GM12878 (cell line): Measurements from ENCODE around the gene CD209. TPM values are rescaled to one million over a fixed set of nuclear protein-coding genes. Genes with fewer than 3 reads are reported as not detected.

ENCODE experiments used
- ATAC-seq: fragments of 200-7000 bp; cut with Tn5 transposase; 3 replicates; pipeline ENCODE4 v1.9.1; 2020; ENCODE audit warnings: mild to moderate bottlenecking, moderate library complexity
- BruUV-seq: library from RNA; stranded (reverse); fragments of 400-500 nt; replicated peaks from 2 replicates; lab custom pipeline; 2021; lab: Mats Ljungman, UMichigan
- CTCF ChIA-PET: fragments of 300-600 bp; sonication (Branson Sonifier 250); formaldehyde crosslinking; extraction: SDS; loops from one replicate; lab custom pipeline; 2021; ENCODE audit warnings: inconsistent platforms; lab: Yijun Ruan, JAX
- POLR2A ChIA-PET: fragments of 350-600 bp; formaldehyde crosslinking; extraction: SDS; loops from one replicate; lab custom pipeline; 2021; ENCODE audit warnings: inconsistent platforms; lab: Charles Lee
- RAD21 ChIA-PET: fragments of 300-600 bp; sonication (Branson Sonifier 250); formaldehyde crosslinking; loops from one replicate; lab custom pipeline; 2023; ENCODE audit warnings: antibody characterized with exemption; ENCODE audit not compliant: unreplicated experiment; lab: Charles Lee
- SMC1A ChIA-PET: fragments of 300-600 bp; sonication (Branson Sonifier 250); formaldehyde crosslinking; loops from one replicate; lab custom pipeline; 2023; ENCODE audit not compliant: unreplicated experiment, uncharacterized antibody; lab: Charles Lee
- DNase-seq: peaks from one replicate; pipeline ENCODE4 v3.0.0-alpha.2; 2011; ENCODE audit warnings: low read depth, low spot score
- FAIRE-seq: peaks from 3 replicates; lab custom pipeline; 2011; peaks lifted over from hg19 to GRCh38; lab: Jason Lieb, UNC
- H2AFZ ChIP-seq: 2 replicates; pipeline ENCODE4 v1.6.0; 2011; ENCODE audit warnings: low read depth, low read length, control low read depth; ENCODE audit not compliant: control insufficient read depth
- H3K27ac ChIP-seq: 2 replicates; pipeline ENCODE4 v1.5.1; 2011; ENCODE audit warnings: control low read depth; ENCODE audit not compliant: control insufficient read depth, insufficient read depth
- H3K27me3 ChIP-seq, 2 experiments: replicated peaks in 1 of 2; 2 replicates each; pipeline versions ENCODE4 v1.6.0 to v1.6.1; 2011; ENCODE audit warnings: low read length in 1 of 2; ENCODE audit not compliant: control insufficient read depth in 2 of 2, insufficient read depth in 2 of 2
- H3K36me3 ChIP-seq, 2 experiments: 2 replicates each; pipeline ENCODE4 v1.5.1; 2011; ENCODE audit warnings: low read length in 1 of 2; ENCODE audit not compliant: control insufficient read depth in 2 of 2, insufficient read depth in 2 of 2
- H3K4me1 ChIP-seq: 2 replicates; pipeline ENCODE4 v1.6.1; 2011; ENCODE audit warnings: mild to moderate bottlenecking, low read length, moderate library complexity, mixed read lengths; ENCODE audit not compliant: control insufficient read depth, insufficient read depth
- H3K4me2 ChIP-seq: 2 replicates; pipeline ENCODE4 v1.6.0; 2011; ENCODE audit warnings: control low read depth; ENCODE audit not compliant: control insufficient read depth, insufficient read depth
- H3K4me3 ChIP-seq: fragments of 200-600 bp; sonication (generic); 2 replicates; pipeline ENCODE4 v1.5.1; 2016
- H3K79me2 ChIP-seq: 2 replicates; pipeline ENCODE4 v1.6.0; 2011; ENCODE audit warnings: low read length; ENCODE audit not compliant: control insufficient read depth, insufficient read depth
- H3K9ac ChIP-seq: 2 replicates; pipeline ENCODE4 v1.8.0; 2011; ENCODE audit warnings: low read length, control low read depth, mixed read lengths; ENCODE audit not compliant: control insufficient read depth, insufficient read depth
- H3K9me3 ChIP-seq: replicated peaks from 3 replicates; pipeline ENCODE4 v1.5.1; 2011; ENCODE audit warnings: mild to moderate bottlenecking, low read length; ENCODE audit not compliant: control insufficient read depth, insufficient read depth
- H4K20me1 ChIP-seq: 2 replicates; pipeline ENCODE4 v1.6.0; 2011; ENCODE audit not compliant: control insufficient read depth, insufficient read depth
- IKZF2 ChIP-seq, 2 experiments: fragments of 450-650 bp; IDR thresholded peaks; 2 replicates each; pipeline ENCODE4 v1.6.1; 2017; ENCODE audit warnings: mild to moderate bottlenecking in 2 of 2, moderate library complexity in 2 of 2
- LARP7 ChIP-seq: fragments of 450-650 bp; IDR thresholded peaks from 2 replicates; pipeline ENCODE4 v1.6.1; 2017; ENCODE audit warnings: mild to moderate bottlenecking
- USF2 ChIP-seq: IDR thresholded peaks from 2 replicates; pipeline ENCODE4 v1.6.1; 2011; ENCODE audit warnings: low read depth, low read length, improper control_type of control experiment, borderline replicate concordance
- ZNF207 ChIP-seq: fragments of 450-650 bp; IDR thresholded peaks from 2 replicates; pipeline ENCODE4 v1.6.1; 2014; ENCODE audit warnings: antibody characterized with exemption, mild to moderate bottlenecking, borderline replicate concordance
- WGBS: methylation state at CpG from one replicate; pipeline ENCODE4 v1.1.6; 2016; ENCODE audit warnings: low lambda C conversion rate; ENCODE audit not compliant: insufficient replicate concordance, insufficient coverage; ENCODE audit errors: missing lambda C conversion rate; 5-methylcytosine and 5-hydroxymethylcytosine counted together
- in situ Hi-C: fragments of 300-500 bp; cut with MboI; formaldehyde crosslinking; loops from 9 replicates; pipeline ENCODE4 v1.14.3; 2018; ENCODE audit warnings: mixed read lengths
- intact Hi-C: fragments of 100-400 bp; cut with micrococcal nuclease; formaldehyde crosslinking; loops from one replicate; pipeline ENCODE4 v1.14.2; 2022; ENCODE audit not compliant: unreplicated experiment
- polyA plus RNA-seq, 11 experiments: library from polyadenylated mRNA; depleted of rRNA in 4 of 11; unstranded in 6 of 11; stranded (reverse) in 5 of 11; fragments of >200 nt; fragmentation: Nextera tagmentation in 4 of 11; fragmentation: Illumina TruSeq in 1 of 11; extraction: Ambion mirVana in 4 of 11; extraction: Trizol in 1 of 11; gene quantifications; 1 replicate in 1 of 11; 2 replicates in 10 of 11; pipeline versions ENCODE4 v1.2.1 to v1.2.3, GENCODE V29; 2011 to 2016; ENCODE audit warnings: inconsistent platforms in 2 of 11, missing spikeins in 2 of 11, low read depth in 1 of 11
- total RNA-seq, 4 experiments: library from RNA; depleted of rRNA in 3 of 4; stranded (reverse); fragments of >200 nt in 3 of 4; fragmentation: Illumina TruSeq in 1 of 4; extraction: Trizol in 1 of 4; gene quantifications; 2 replicates each; pipeline versions ENCODE4 v1.2.1 to v1.2.3, GENCODE V29; 2013 to 2021

Gene CD209
- total and polyA plus RNA-seq, 10 of the 15 experiments (the other 5 are each of a cell fraction or from before 2014, with no cell fraction given), result 0.04 to 0.21 (median 0.10) TPM; not detected in 3

- 73% methylated on average over 12 of the region's 12 CpGs for WGBS
- no peak overlapping the region for H3K27ac ChIP-seq
- SMC1A ChIA-PET, result interaction anchor here (1.2 to 1.5 kb wide), 2 partner anchors 42 to 56 kb away, joined by 3 to 6 read pairs; no protein-coding TSS in a partner anchor
Observed at GRCh38 chr19:7744871-7745650, 2.3 kb downstream of the CD209 start.

More at GRCh38 chr19:7744871-7745650, 2.3 kb downstream of the CD209 start:
- in situ Hi-C loops (no loop called here), intact Hi-C loops (no loop called here)
- no peak overlapping the region for H3K4me3 ChIP-seq
- no peak overlapping the region for H2AFZ ChIP-seq
- no peak overlapping the region for H3K9ac ChIP-seq
- H3K79me2 ChIP-seq, result no peaks in the 10 kb centered on the region
- no peak overlapping the region; the same call in 1 of the 2 replicates for H3K4me2 ChIP-seq
- ATAC-seq (peak; percentile 16; the same call in 2 of the 3 replicates), DNase-seq (no peak), FAIRE-seq (no peak)
- no peak for TF ChIP-seq ZNF207
- no peak for TF ChIP-seq LARP7
- no peak for TF ChIP-seq IKZF2 (IDR thresholded peaks at IDR 0.05)
- TF ChIP-seq USF2, result no peak
- H3K9me3 ChIP-seq, result peaks cover under 1% of the 10 kb centered on the region; the same call in 1 of the 3 replicates
- H4K20me1 ChIP-seq, result no peaks in the 10 kb centered on the region
- POLR2A ChIA-PET, result interaction anchor here (0.7 to 2.8 kb wide), 2 partner anchors 46 kb away, joined by 3 to 11 read pairs; no protein-coding TSS in a partner anchor
- CTCF ChIA-PET, result interaction anchor here (0.9 to 2.2 kb wide), 2 partner anchors 64 kb away, joined by 3 to 6 read pairs; partner anchors contain the start of gene TRAPPC5
- no peaks in the 10 kb centered on the region for H3K27me3 ChIP-seq
- BruUV-seq, result no TSS peak
- RAD21 ChIA-PET, result interaction anchor here (1.2 to 3.3 kb wide), 3 partner anchors 43 to 64 kb away, joined by 3 to 11 read pairs (median 4); partner anchors contain the start of genes FCER2 and TRAPPC5
- H3K36me3 ChIP-seq, result no peaks in the 10 kb centered on the region
- H3K4me1 ChIP-seq, result peaks cover 30% of the 10 kb centered on the region
